GM18870 (cell line): ENCODE measurements around the gene RNF11.
"Not testable (repeated sequence)": the region's sequence is repeated elsewhere in the genome, so short reads cannot be mapped to it uniquely, and the experiment has no call there.

ENCODE experiments used
- ATAC-seq: cut with Tn5 transposase; IDR thresholded peaks from one replicate; pipeline ENCODE4 v1.9.1; 2021; ENCODE audit warnings: moderate library complexity; ENCODE audit not compliant: unreplicated experiment

RNF11 gene, protein sequence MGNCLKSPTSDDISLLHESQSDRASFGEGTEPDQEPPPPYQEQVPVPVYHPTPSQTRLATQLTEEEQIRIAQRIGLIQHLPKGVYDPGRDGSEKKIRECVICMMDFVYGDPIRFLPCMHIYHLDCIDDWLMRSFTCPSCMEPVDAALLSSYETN

DNA sequence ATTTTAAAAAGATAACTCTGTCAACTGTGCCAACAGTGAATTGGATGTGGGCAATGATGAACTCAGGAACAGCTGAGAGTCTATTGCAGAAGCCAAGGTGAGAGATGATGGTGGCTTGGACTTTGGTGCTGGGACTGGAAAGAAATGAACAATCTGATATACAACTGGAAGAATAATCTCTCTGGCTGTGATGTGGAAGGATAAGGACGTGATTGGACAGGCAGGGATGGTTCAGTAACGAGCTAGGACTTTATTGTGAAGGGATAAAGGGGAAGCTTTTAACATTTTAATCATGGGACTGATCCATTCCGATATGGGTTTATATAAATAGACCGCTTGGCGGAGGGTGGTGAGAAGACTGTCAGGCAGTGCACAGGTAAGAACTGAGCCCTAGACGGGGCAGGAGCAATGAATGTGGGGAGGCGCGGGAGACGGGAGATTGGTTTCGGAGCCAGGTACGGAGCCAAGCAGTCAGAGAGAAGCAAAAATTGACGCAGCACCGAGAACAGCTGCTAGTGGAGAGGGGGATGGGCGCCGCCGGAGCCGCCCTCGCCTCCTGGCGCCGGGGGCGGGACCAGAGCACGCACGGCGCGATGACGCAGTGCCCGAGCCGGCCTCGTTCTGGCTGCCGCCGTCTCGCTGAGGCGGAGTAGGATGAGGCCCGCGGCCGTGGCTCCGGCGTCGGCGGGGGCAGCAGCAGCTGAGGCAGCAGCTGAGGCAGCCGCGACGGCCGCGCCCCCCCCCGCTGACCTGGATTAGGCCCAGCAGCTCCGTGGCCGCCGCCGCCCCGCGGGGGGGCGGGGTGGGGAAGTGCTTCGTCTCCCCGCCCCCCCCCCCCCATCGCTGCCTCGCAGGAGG is at the start of gene RNF11:
Gene RNF11, plus strand, starts transcription at position 601 of the 858 bp plus-strand sequence. CDS start 484 bp downstream, outside the sequence.
- ATAC-seq = peak; percentile 51

DNA sequence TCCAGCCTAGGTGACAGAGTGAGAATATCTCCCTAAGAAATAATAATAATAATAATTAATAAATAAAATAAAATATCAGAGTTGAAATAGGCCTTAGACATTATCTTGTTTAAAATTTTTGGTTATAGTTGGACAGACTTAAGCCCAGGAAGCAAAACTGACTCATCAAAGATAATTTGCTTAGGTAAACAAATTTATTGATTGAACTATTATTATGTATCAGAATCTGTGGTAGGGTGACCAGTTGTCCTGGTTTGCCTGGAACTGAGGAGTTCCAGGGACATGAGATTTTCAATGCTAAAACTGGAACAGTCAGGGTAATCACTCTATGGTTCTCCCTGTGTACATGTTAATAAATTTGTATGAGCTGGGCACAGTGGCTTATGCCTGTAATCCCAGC is 47.8 kb upstream of the RNF11 start:
- ATAC-seq = no peak

DNA sequence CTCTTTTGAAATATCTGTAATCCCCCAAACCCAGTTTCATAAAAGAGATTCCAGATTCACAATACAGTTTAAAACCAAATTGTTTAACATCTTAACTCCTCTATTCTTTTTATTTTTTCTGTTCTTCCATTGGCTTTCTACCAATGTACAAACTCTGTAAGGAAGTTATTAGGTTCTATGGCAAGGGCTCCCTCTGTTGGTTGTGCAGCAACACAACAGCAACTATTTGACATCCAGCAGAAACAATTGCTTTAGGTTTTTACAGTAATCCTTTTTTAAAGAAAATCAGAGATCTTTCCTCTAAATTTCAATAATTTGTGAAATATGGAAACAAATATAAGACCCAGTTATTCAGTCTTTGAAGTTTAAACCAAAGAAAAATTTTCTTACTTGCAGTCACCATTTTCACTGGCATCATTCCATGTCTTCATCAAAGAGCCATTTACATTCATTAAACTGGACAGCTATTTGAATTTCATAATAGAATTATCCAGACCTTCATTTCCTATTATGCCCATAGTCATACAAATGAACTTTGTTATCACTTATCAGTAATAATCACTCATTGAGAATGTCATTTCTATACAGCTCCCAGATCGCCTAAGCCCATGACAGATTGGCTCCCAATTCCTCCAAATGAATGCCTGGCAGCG is 46.5 kb upstream of the RNF11 start:
- no peak for ATAC-seq

DNA sequence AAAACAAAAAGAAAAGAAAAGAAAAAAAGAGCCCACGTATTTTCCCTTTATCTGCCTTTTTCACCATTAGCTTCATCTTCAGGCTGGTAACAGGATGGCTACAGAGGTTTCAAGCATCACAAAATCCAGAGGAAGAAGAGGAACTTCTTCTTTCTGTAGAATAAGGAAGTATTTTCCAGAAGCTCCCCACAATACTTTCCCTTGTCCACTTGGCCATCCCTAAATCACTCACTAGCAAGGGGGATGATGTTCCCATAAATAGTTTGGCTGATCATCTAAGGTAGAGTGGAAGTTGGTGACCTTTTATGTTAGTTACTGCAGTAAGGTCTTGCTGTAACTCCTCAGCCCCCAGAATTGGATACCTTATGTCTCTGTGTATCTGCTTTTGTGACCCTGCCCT is 45.1 kb upstream of the RNF11 start:
- ATAC-seq = no peak

DNA sequence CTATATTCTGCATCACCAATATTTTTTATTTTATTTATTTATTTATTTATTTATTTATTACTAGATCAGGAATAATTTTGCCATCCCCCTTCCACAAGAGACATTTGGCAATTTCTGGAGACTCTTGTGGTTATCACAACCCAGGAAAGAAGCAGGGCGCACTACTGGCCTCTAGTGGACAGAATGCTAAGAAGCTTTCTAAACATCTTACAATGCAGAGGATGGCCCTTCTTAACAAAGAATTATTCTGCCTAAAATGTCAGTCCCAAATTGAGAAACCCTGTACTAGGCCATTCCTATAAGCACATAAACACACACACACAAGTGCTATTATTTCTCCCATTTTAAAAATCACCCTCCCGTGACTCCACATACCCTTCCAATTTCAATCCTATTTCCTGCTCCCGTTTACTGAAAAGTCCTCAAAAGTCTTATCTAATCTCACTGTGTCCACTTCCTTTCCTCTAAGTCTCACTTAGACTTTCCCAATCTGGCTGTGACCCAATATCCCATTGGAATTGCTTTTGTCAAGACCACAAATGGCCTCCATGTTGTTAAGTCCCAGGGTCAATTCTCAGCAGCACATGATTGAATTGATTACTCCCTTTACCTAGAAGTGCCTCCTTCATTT is 43.7 kb upstream of the RNF11 start:
- no peak for ATAC-seq

DNA sequence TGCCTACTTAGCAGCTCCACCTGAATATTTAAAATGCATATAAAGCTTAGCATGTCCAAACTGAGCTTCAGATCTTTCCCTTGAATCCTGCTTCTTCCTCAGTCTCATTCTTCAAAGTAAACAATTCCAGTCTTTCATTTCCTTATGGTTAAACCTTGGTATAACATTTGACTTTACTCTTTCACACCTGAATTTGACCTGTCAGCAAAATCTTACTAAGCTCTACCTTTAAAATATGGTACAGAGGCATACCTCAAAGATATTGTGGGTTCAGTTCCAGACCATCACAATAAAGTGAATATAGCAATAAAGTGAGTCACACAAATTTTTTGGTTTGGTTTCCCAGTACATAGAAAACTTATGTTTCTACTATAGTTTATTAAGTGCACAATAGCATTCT is 42.5 kb upstream of the RNF11 start:
- no peak for ATAC-seq

DNA sequence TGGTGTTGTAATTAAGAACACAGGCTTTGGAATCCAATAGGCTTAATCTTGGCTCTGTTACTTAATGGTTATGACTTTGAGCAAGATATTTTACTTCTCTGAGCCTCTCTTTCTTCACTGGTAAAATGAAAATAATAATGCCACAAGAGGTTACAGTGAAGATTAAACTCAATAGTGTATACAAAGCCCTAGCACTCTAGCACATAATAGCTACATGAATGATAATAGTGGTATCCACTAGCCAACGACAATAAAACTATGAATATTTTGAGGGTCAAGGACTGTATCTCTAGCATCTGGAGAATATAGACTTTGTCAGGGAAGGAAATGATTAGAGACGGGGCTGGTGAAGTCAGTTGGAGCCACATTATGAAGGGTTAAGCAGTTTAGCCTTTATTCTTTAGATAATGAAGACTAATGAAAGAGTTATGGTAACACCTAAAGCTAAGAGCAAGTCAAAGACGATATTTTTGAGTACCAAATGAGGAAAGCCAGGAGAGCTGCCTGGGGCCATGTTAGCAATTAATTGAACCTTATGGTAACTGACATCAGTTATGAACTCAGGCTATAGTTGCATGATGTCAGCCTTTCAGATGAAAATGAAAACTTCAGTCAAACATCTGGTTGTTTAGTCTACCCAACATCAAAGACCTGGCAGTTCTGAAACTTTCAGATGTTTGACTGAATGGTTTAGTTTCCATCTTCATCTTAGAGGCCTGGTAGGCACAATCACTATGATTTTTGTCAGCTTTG is 32.8 kb upstream of the RNF11 start:
- ATAC-seq = peak; percentile 81

DNA sequence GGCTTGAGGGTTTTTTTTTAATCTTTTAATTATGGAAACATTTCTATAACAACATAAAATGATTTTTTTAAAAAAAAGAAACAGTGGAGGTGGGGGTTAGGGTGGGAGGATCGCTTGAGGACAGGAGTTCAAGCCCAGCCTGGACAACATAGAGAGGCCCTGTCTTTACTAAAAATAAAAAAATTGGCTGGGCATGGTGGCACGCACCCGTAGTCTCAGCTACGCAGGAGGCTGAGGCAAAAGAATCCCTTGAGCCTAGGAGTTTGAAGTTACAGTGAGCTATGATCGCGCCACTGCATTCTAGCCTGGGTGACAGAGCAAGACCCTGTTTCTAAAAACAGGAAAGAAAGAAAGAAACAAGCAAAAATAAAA is 32.2 kb upstream of the RNF11 start:
- ATAC-seq = no peak

DNA sequence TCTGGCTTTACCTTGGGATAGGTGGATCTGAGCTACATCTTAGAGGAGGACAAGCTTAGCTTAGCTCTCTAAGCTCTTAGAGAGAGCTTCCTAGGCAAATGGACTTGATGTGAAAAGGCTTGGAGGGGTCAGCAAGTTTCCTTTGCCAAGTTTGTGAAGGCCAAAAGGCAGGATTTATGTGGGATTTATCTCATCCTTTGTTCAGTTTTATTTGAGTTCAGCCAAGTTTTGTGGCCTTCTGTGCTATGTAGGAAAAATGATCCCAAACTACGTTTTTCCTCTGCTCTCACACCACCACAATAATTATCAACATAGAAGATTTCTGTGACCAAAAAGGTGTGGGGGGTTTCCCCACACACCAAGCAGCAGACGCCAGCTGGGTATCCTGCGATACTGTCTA is 26.0 kb upstream of the RNF11 start:
- ATAC-seq = no peak

DNA sequence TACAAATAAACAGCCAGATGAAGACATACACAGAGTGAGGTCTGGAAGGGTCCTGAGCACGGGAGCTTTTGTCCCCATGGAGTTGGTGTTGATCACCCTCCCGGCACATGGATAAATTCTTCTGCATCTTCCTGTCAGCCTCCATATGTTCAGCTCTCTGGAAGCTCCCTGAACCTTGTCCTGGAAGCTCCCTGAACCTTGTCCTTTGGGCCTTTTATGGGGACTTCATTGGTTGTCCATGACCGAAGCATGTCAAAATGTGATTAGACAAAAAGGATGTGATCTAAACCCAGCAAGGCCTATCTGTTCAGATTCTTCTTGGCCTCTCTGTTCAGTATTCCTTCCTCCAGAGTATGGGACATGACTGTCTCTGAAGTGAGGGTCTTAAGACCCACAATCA is 25.4 kb upstream of the RNF11 start:
- no peak for ATAC-seq

DNA sequence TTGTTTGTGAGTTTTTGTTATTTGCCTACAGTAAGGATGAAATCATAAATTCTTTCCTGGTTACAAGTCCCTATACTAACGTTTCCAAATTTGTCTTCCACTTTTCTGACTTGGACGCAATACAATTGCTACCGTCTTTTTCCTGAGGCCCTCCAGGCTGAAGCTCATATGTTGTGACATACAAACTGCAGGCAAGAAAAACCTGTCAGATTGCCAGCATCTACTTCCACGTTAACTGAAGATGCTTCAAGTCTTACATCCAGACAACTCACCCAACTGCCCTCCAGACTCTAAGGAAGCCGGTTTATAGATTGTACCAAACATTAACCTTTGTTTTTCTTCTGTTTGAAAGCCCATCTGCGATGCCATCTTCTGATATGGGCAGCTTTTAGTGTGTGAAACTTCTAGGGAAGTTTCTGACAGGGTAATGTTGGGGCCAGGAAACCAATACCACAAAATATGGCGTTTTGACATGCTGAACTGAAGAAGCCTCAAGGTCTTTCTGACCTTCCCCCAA is 21.4 kb upstream of the RNF11 start:
- ATAC-seq = peak; percentile 58

DNA sequence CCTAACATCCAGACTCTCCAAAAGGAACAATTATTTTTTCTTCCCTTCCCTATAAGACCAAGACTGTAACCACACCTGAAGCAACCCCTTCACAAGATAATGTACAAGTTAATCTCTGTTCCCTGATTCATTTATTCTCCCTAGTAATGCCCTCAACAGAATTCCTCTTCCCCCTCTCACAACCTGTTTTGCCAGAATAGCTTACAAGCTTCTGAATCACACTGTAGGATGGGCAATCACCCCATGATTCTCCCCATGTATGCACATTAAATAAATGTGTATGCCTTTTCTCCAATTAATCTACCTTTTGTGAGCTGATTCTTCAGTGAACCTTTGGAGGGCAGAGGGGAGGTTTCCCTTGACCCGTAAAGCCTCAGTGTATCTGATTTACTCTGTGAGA is 20.9 kb upstream of the RNF11 start:
- ATAC-seq = peak; percentile 12

DNA sequence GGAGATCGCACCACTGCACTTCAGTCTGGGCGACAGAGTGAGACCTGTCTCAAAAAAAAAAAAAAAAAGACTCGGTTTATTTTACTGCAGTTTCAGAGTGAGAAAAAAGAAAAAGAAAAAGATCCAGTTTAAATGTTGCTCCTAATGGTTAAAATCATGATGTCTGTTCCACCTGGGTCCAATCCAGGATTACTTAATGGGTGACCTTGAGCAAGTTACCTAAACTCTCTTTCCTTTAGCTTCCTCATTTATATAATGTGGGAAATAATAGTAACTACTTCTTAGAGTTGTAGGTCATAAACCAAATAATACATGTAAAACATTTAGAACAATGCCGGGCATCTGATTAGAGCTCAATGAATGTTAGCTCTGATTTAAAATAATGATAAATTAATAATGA is 19.4 kb upstream of the RNF11 start:
- ATAC-seq = no peak

DNA sequence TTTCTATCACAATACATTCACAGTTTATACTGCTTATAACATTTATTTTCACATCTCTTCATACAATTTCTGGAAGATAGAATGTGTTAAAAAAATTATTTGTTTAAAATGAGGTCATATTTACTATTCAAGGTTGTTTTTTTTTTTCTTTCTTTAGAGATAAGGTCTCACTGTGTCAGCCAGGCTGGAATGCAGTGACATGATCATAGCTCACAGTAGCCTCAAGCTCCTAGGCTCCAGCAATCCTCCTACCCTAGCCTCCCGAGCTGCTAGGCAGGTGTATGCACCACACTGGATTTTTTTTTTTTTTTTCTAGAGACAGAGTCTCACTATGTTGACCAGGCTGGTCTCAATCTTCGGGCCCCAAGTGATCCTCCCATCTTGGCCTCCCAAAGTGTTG is 19.0 kb upstream of the RNF11 start:
- no peak for ATAC-seq

DNA sequence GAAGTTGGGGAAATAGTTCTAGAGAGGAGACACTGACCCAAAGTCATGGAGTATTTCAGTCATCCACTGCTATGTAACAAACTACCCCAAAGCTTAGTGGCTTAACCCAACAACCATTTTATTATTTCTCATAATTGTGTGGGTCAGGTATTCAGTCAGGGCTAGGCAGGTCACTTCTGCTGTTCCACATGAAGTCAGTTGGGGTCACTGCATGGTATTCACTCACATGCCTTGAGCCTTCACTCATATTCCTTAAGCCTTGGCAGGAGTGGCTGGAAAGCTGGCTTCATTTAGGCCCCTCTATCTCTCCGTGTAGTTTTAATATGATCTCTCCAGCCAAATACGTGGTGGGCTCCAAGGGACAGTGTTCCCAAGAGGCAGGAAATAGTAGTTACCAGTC is 17.5 kb upstream of the RNF11 start:
- ATAC-seq = no peak

DNA sequence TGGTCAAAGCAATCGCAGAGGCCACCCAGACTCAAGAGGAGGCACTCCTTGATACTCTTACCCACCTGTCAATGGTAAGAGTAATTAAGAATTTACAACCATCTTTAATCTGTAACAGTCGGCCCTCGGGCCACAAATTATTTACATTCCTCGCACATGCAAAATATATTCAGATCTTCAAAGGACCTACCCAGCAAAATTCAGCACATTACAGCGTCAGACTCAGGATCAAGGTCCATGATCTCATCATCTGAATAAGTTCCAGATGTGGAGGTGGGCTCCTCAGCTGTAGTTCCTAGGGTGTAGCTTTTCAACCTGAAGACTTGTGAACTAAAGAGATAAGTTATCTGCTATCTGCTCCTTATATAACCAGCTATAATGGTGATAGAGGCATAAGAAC is 17.1 kb upstream of the RNF11 start:
- no peak for ATAC-seq

DNA sequence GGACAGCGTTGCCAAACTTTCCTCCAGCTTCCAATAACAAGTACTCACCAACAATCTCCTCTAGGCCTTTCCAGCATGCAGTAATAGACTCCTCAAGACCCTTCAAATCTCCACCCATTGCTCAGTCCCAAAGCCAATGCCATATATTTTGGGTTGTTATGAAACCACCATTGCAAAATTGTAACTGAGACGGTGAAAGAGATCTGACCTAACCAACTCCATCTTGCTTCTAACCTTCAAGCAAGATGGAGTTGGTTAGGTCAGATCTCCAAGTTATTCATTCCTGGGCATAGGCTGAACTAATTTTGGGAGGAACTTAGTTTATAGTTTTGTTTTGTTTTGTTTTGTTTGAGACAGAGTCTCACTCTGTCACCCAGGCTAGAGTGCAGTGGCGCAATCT is 14.5 kb upstream of the RNF11 start:
- ATAC-seq = not testable (repeated sequence)

DNA sequence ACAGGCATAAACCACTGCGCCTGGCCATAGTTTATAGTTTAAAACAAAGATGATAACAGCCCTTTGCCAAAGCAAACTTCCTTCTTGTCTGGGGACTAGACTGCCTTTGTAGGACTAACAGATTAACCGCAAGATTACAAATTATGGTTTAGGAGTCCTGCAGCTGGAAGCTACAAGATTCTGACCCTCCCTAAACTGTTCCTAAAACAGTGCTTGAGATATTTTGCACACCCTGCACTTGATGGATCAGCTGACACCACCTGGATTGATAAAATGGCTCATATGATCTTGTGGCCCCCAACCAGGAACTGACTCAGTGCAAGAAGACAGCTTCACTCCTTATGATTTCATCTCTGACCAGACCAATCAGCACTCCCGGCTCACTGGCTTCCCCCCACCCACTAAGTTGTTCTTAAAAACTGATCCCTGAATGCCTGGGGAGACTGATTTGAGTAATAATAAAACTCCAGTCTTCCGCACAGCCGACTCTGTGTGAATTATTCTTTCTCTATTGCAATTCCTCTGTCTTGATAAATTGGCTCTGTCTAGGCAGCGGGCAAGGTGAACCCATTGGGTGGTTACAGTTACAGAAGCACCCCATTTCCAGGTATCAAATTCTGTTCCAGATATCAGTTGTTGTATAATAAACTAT is 13.8 kb upstream of the RNF11 start:
- ATAC-seq = no peak

DNA sequence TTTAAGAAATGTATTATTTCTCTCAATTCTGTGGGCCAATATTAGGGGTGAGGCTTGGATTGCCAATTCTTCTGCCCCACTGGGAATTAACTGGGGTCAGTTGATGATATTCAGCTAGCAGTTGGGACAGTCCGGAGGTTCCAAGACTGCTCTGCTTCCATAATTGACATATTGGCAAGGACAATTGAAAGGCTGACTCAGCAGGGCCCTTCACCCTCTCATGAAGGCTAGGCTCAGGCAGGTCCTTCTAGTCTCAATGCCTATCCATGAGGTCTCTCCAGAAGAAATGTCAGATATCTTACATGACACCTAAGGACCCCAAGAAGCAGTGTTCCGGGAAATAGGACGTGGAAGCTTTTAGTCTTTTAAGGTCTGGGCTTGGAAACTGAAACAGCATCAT is 13.3 kb upstream of the RNF11 start:
- no peak for ATAC-seq

DNA sequence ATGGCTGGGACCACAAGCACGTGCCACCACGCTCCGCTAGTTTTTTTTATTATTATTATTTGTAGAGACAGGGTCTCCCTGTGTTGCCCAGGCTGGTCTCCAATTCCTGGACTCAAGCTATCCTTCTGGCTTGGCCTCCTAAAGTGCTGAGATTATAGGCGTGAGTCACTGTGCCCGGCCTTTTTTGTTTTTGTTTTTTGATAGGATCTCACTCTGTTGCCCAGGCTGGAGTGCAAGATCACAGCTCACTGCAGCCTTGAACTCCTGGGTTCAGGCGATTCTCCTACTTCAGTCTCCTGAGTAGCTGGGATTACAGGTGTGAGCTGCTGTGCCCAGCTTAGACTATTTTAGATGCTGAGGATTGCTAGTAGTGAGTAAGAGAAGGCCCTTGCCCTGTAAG is 11.8 kb upstream of the RNF11 start:
- ATAC-seq = no peak
